Measurements from ENCODE around the gene PIWIL4.

PIWIL4 gene

GRCh38 chr11:94653561-94653960, 86.4 kb downstream of the PIWIL4 start:
- TF ChIP-seq GATA2 (IDR thresholded peaks at IDR 0.05; ENCODE audit: low read depth, low read length) (no peak), GATA3 (IDR thresholded peaks at IDR 0.05; ENCODE audit: low read depth, low read length) (no peak)

- TF ChIP-seq GATA2 (IDR thresholded peaks at IDR 0.05; ENCODE audit: low read depth, low read length) (no peak), GATA3 (IDR thresholded peaks at IDR 0.05; ENCODE audit: low read depth, low read length) (no peak)
These were observed 87.0 kb downstream of the PIWIL4 start for GRCh38 chr11:94654201-94654600.

- TF ChIP-seq GATA2 (IDR thresholded peaks at IDR 0.05; ENCODE audit: low read depth, low read length) (no peak), GATA3 (IDR thresholded peaks at IDR 0.05; ENCODE audit: low read depth, low read length) (no peak)
These were observed 88.1 kb downstream of the PIWIL4 start for GRCh38 chr11:94655291-94655690.

GRCh38 chr11:94655956-94656355, 88.8 kb downstream of the PIWIL4 start:
- TF ChIP-seq GATA3 (IDR thresholded peaks at IDR 0.05; ENCODE audit: low read depth, low read length) (no peak), GATA2 (IDR thresholded peaks at IDR 0.05; ENCODE audit: low read depth, low read length) (no peak)

GRCh38 chr11:94656968-94657367, 89.8 kb downstream of the PIWIL4 start:
- no peak for TF ChIP-seq GATA3 (IDR thresholded peaks at IDR 0.05; ENCODE audit: low read depth, low read length)
- TF ChIP-seq GATA2 (IDR thresholded peaks at IDR 0.05; ENCODE audit: low read depth, low read length): no peak

- no peak for TF ChIP-seq GATA2 (IDR thresholded peaks at IDR 0.05; ENCODE audit: low read depth, low read length)
These were observed 90.5 kb downstream of the PIWIL4 start for GRCh38 chr11:94657629-94658028.

GRCh38 chr11:94658386-94658785, 91.2 kb downstream of the PIWIL4 start:
- TF ChIP-seq GATA2 (IDR thresholded peaks at IDR 0.05; ENCODE audit: low read depth, low read length): no peak
- no peak for TF ChIP-seq GATA3 (IDR thresholded peaks at IDR 0.05; ENCODE audit: low read depth, low read length)

GRCh38 chr11:94658888-94659287, 91.7 kb downstream of the PIWIL4 start:
- no peak for TF ChIP-seq GATA3 (IDR thresholded peaks at IDR 0.05; ENCODE audit: low read depth, low read length)
- TF ChIP-seq GATA2 (IDR thresholded peaks at IDR 0.05; ENCODE audit: low read depth, low read length): no peak

- TF ChIP-seq GATA2 (IDR thresholded peaks at IDR 0.05; ENCODE audit: low read depth, low read length): no peak
- TF ChIP-seq GATA3 (IDR thresholded peaks at IDR 0.05; ENCODE audit: low read depth, low read length): no peak
These were observed 94.3 kb downstream of the PIWIL4 start for GRCh38 chr11:94661444-94661843.

- TF ChIP-seq GATA3 (IDR thresholded peaks at IDR 0.05; ENCODE audit: low read depth, low read length) (no peak), GATA2 (IDR thresholded peaks at IDR 0.05; ENCODE audit: low read depth, low read length) (no peak)
These were observed 95.1 kb downstream of the PIWIL4 start for GRCh38 chr11:94662065-94662779.

- no peak for TF ChIP-seq GATA2 (IDR thresholded peaks at IDR 0.05; ENCODE audit: low read depth, low read length)
- TF ChIP-seq GATA3 (IDR thresholded peaks at IDR 0.05; ENCODE audit: low read depth, low read length): no peak
These were observed 95.8 kb downstream of the PIWIL4 start for GRCh38 chr11:94662846-94663390.

GRCh38 chr11:94664346-94664745, 97.2 kb downstream of the PIWIL4 start:
- no peak for TF ChIP-seq GATA3 (IDR thresholded peaks at IDR 0.05; ENCODE audit: low read depth, low read length)
- no peak for TF ChIP-seq GATA2 (IDR thresholded peaks at IDR 0.05; ENCODE audit: low read depth, low read length)

- TF ChIP-seq GATA3 (IDR thresholded peaks at IDR 0.05; ENCODE audit: low read depth, low read length) (no peak), GATA2 (IDR thresholded peaks at IDR 0.05; ENCODE audit: low read depth, low read length) (no peak)
These were observed 98.0 kb downstream of the PIWIL4 start for GRCh38 chr11:94665116-94665659.

GRCh38 chr11:94666792-94667721, 99.9 kb downstream of the PIWIL4 start:
- TF ChIP-seq GATA2 (IDR thresholded peaks at IDR 0.05; ENCODE audit: low read depth, low read length) (no peak), GATA3 (IDR thresholded peaks at IDR 0.05; ENCODE audit: low read depth, low read length) (no peak)

All from SH-SY5Y (cell line).